Prostate gland (tissue), 2 donors: ENCODE measurements around the gene TBKBP1.

Experiments
- CTCF ChIP-seq, 4 experiments: fragments of 200-600 bp in 2 of 4; fragments of 450-650 bp in 2 of 4; sonication (generic) in 2 of 4; IDR thresholded peaks; 1 replicate in 3 of 4; 2 replicates in 1 of 4; pipeline ENCODE4 v1.5.1; 2016 to 2019; ENCODE audit warnings: antibody characterized with exemption in 4 of 4, mild to moderate bottlenecking in 2 of 4, moderate library complexity in 2 of 4
- POLR2AphosphoS5 ChIP-seq: sonication (generic); formaldehyde crosslinking; IDR thresholded peaks from one replicate; pipeline ENCODE4 v1.6.1; 2017; ENCODE audit warnings: antibody characterized with exemption

- TF ChIP-seq CTCF (IDR thresholded peaks at IDR 0.05) (no peak), POLR2AphosphoS5 (no peak)
These were observed 20.2 kb downstream of the TBKBP1 start for GRCh38 chr17:47713980-47714700.
